GM18951 (cell line): ENCODE data around the gene VAV2.

Source experiments
- POLR2A ChIP-seq: IDR thresholded peaks from 4 replicates; pipeline ENCODE4 v1.6.1; 2011; ENCODE audit warnings: mild to moderate bottlenecking; ENCODE audit not compliant: insufficient read length, insufficient read depth; ENCODE audit errors: extremely low read depth
- in situ Hi-C: fragments of 300-500 bp; cut with MboI; formaldehyde crosslinking; loops from one replicate; pipeline ENCODE4 v1.12.0; 2022; ENCODE audit warnings: low sequenced_read_pairs, mixed read lengths, inconsistent platforms; ENCODE audit not compliant: unreplicated experiment

Gene VAV2

DNA sequence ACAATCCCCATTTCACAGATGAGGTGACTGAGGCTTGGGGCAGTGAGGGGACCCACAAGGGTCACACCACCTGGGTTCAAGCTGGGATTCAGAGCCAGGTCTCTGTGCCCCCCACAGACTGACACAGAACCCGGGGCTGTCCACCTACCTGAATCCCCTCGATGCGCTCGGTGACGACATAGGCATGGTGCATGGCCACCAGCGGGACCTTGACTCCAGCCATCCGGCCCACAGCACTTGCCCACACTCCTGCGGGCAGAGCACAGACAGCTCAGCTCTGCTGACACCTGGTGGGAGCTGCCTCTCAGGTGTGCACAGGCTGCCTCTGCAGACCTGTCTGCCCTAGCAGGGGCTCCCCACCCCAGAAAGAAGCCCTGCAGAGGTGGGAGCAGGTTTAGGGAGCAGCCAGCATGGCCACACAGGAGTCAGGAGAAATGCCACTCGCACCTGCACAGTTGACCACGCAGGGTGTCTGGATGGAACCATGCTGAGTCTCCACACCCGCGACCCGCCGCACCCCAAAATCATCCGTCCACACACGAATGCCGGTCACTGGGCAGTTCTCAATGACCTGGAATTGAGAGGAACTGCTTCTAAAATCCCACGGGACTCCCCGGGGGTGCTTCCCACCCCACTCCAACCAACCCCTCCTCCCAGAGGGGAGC is 262.4 kb downstream of the VAV2 start:
- TF ChIP-seq POLR2A, result no peak
- in situ Hi-C loops, result no loop called here

GRCh38 chr9:133728856-133729616 is 263.1 kb downstream of the VAV2 start:
- in situ Hi-C loops, result no loop called here
- TF ChIP-seq POLR2A, result no peak

DNA sequence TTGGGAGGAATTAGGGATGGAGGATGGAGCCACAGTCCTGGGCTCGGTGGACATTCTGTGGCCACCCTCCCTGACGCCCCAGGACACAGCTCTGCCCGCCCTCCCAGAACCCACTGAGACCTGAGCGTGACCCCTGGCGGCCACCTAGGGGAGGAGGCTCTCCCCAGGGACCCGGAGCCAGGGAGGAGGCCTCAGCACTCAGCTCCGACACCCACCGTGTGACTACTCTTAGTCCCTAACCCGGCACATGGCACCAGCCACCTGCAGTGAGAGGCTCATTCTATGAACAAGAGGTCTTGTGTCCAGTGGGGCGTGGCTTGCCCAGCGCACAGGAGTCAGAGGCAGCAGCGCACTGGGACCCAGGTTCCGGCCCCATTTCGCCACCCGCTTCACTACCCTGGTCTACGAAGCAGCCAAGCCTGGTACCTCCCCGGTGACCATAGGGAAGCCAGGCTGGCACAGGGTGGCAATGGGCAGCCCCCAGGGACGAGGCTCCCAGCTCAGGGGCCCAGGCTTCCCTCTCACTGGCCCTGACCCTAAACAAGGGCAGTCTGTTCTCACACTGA is 264.2 kb downstream of the VAV2 start:
- in situ Hi-C loops, result no loop called here
- no peak for TF ChIP-seq POLR2A

- no peak for TF ChIP-seq POLR2A
- in situ Hi-C loops, result no loop called here
Measured at GRCh38 chr9:133727277-133727875, 264.7 kb downstream of the VAV2 start.

DNA sequence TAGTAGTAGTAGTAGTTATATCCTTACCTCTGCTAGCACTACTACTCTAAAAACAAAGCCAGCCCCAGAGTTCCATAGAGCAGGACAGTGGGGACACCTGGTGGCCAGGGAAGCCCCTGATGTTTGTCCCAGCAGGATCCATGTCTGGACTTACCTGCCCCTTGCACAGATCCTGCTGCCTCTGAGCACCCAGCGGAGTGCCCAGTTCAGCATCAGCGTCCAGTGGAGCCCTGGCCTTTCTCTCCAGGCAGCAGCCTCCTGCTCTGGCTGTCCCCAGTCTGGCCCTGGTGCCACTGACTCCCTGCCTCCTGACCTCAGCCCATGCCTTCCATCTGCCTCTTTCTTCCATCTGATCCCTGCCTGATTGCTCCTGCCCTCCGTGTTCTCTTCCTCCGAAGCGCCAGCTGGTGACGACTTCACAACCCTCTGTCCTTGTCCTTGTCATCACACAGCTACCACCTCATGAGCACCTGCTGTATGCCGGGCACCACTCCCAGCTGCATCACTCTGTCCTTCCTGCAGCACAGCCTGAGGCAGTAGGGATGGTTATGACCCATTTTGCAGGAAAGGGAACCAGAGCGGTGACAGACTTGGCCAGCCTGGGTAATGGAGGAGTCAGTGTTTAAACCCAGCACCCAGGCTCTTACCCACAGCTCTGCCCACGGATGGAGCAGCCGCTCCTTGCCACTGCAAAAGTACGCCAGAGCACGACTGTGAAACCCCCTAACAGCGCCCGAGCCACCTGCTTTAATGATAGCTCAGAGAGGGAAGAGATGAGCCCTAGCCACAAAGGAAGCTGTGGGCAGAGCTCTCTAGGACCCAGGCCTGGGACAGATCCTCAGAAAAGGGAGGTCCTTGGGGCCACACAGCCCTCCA is 265.5 kb downstream of the VAV2 start:
- in situ Hi-C loops, result no loop called here
- no peak for TF ChIP-seq POLR2A

DNA sequence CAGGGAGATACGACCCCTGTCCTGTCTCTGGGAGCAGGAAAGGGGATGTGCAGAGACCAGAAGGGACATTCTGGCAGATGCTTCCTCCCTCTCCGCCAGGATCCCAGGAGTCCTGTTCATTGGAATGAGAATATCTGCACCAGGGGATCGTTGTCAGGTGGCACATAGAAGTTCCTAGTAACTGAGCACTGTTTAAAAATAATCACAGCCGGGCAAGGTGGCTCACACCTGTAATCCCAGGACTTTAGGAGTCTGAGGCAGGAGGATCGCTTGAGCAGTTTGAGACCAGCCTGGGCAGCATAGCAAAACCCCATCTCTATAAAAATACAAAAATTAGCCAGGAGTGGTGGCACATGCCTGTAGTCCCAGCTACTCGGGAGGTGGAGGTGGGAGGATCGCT is 266.2 kb downstream of the VAV2 start:
- in situ Hi-C loops, result no loop called here
- TF ChIP-seq POLR2A, result no peak

GRCh38 chr9:133718563-133719315 is 273.4 kb downstream of the VAV2 start:
- in situ Hi-C loops, result no loop called here
- no peak for TF ChIP-seq POLR2A

GRCh38 chr9:133717113-133718031 is 274.8 kb downstream of the VAV2 start:
- in situ Hi-C loops, result no loop called here
- no peak for TF ChIP-seq POLR2A

- no peak for TF ChIP-seq POLR2A
- in situ Hi-C loops, result no loop called here
Measured at GRCh38 chr9:133716564-133717112, 275.5 kb downstream of the VAV2 start.

DNA sequence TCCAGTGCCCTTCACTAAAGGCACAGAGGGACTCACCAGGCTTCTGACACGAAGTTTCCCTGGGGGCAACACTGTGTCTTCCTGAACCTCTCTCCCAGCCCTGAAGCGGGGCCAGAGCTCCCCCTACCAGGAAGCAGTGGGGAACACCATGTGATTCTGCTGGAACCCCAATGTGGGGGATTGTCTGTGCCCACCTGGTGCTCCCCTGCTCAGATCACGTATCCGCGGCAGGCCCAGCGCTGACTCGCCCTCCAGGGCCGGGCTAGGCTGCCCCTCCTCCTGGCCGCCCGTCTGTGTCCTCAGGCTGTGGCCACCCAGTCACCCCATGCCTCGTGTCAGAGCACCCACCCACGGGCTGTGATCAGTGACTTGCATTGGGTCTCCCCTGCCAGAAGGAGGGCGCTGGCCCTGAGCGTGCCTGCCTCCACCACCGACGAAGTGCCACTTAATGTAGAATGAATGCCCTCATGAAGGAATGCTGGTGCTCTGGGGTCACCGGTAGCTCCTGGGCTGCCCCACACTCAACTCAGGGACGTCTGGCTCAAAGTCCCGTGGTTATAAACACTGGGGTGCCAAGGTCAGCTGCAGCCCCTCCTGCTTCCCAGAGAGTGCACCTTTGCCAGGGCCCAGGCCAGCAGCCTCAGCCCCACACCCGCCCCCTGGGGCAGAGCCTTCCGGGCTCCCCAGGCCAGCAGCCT is 276.1 kb downstream of the VAV2 start:
- in situ Hi-C loops, result no loop called here
- no peak for TF ChIP-seq POLR2A

DNA sequence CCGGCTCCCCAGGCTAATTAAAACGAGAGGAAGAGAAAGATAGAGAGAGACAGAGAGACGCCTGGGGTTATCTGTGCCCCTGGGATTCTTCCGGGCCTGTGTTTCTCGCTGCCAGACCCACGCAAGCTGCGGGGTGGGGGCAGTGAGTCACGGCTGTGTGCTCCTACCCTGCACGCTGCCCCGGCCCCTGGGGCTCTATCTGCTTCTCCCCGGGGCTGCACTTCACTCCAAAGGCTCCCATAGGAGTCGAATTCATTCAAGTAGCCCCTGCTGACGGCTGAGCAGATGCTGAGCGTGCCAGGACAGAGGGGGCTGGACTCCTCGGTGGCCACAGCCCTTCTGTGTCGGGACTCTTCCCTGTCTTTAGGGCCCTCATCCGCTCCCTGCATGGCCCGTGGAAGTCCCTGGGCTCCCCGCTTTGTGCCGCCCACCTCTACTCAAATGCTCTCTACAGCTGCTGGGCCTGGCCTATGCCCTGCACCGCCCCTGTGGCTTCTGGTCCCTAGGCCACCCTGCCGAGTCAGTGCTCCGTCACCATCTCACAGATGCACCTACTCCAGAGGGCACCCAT is 276.7 kb downstream of the VAV2 start:
- in situ Hi-C loops, result no loop called here
- TF ChIP-seq POLR2A, result no peak
